Activated naive CD4-positive, alpha-beta T cell treated with Interleukin-2 at 50 U/mL for 16 hours (primary cell): ENCODE measurements around the gene CST6.

Source experiments
- DNase-seq: peaks from one replicate; pipeline ENCODE4 v3.0.0-alpha.2; 2020

CST6 gene

GRCh38 chr11:66048547-66049323 lies 36.9 kb downstream of the CST6 start, which contains the start of gene GAL3ST3:
GAL3ST3 (minus strand) TSS chr11:66049161; CDS start chr11:66045415, 3,746 bp downstream.
- DNase-seq, result no peak

GRCh38 chr11:66050581-66051231 lies 38.9 kb downstream of the CST6 start:
- DNase-seq, result no peak

GRCh38 chr11:66051371-66051765 lies 39.6 kb downstream of the CST6 start:
- no peak for DNase-seq

GRCh38 chr11:66051766-66052663 lies 40.2 kb downstream of the CST6 start, which contains the start of gene SF3B2:
SF3B2 (plus strand) TSS chr11:66052364; CDS start chr11:66052385, 21 bp downstream.
- peak; percentile 97 for DNase-seq

GRCh38 chr11:66052664-66052982 lies 40.8 kb downstream of the CST6 start:
- no peak for DNase-seq

GRCh38 chr11:66055021-66055420 lies 43.2 kb downstream of the CST6 start:
- no peak for DNase-seq

- no peak for DNase-seq
Observed at GRCh38 chr11:66056501-66056900, 44.7 kb downstream of the CST6 start.

GRCh38 chr11:66059966-66060680 lies 48.3 kb downstream of the CST6 start:
- DNase-seq, result no peak

- DNase-seq, result no peak
Observed at GRCh38 chr11:66061268-66061667, 49.5 kb downstream of the CST6 start.

GRCh38 chr11:66062408-66062807 lies 50.6 kb downstream of the CST6 start:
- no peak for DNase-seq
